HUDEP-2 (cell line): ENCODE measurements around the gene IGFL2.
A peak's percentile ranks its signal among the peaks of the same experiment; 100 is the strongest.
"Not testable (repeated sequence)": the region's sequence is repeated elsewhere in the genome, so short reads cannot be mapped to it uniquely, and the experiment has no call there.

Experiments
- DNase-seq, 76 experiments: peaks; one replicate each; lab custom pipeline; 2025; ENCODE audit not compliant: unreplicated experiment in 76 of 76; lab: John Stamatoyannopoulos, UW

Gene IGFL2

DNA sequence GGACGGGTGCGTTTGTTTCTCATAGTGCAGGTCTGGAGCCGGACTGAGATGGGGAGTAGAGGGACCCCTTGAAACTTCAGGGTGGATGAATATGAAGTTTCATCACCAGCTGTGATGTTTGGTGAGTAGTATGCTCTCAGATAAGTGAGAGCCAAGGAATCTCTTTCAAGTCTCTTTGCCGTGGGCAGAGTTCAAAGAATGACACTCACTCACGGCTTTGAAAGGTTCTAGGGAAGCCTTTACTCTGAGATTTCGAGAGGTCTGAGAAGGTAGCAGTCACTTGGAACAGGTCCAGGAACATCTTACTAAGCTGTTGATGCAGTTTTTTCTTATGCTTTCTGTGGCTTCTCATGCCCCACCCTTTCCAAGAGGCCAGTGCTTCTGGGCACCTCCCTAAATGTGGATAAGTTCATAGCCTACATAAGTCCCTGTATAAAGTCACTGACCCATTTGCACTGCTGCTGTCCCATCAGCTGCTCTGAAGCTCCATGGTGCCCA is at the start of gene IGFL2:
TSS of gene IGFL2 (plus strand) at position 448 of the 498 bp plus-strand sequence. CDS start at position 489, 41 bp downstream.
- DNase-seq: peak in 30 of 76 experiments; percentile 1 to 85 (median 49)

DNA sequence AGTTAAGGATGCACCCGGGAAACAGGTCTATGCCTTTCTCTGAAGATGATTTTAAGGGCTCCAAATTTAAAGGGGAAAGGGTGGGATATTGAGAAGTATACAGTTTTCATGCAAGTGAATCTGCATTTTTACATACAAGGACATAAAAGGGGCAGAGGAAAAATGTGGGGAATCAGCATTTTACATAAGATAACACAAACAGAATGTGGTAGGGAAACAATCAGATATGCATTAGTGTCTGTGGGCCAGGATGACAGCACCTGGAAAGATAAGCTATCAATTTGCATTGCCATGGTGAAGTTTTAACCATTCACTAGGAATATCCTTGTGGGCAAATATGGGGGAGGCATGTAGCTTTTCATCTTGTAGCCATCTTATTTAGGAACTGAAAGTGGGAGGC is 47.7 kb upstream of the IGFL2 start:
- DNase-seq: no peak

DNA sequence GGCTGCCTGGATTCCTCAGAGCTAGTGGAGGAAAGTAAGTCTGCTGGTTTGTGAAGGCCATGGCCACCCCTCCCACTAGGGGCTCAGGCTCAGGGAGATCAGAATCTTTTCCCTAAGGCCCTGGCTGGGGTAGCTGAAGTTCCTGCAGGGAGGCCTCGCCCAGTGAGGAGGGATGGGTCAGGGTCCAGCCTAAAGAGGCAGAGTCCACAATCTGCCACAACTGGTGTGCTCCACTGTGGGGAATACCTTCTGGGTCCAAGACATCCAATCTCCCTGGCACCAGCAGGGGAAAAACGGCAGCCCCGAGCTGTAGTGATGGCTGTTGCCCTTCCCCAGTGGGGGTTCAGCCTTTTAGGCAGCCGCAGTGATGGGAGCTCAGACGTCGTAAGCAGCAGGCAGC is 46.7 kb upstream of the IGFL2 start:
- DNase-seq: no peak

DNA sequence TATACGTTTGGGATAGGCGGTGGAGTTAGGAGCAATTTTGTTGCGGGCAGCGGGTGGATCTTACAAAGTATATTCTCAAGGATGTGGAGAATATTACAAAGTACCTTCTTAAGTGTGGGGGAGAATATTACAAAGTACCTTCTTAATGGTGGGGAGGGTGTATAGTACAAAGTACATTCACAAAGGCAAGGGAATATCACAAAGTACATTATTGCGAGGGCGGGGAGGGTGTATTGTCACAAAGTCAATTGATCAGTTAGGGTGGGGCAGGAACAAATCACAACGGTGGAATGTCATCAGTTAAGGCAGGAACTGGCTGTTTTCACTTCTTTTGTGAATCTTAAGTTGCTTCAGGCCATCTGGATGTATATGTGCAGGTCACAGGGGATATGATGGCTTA is 45.7 kb upstream of the IGFL2 start:
- DNase-seq: not testable (repeated sequence)

DNA sequence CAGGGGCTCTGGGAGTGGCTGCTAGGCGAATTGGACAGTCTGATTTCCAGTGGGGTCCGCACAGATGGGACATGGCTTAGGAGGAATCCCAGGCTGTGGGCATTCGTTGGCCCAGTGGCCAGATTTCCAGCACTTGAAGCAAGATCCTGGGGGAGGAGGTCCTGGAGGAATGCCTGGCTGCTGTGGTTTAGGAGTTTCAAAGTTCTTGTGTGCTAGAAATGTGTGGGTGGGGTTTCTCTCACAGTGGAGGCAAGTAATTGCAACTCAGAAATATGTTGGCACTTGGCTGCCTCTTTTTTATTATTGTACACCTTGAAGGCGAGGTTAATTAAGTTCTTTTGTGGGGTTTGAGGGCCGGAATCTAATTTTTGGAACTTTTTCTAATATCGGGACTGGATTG is 40.7 kb upstream of the IGFL2 start:
- no peak for DNase-seq

DNA sequence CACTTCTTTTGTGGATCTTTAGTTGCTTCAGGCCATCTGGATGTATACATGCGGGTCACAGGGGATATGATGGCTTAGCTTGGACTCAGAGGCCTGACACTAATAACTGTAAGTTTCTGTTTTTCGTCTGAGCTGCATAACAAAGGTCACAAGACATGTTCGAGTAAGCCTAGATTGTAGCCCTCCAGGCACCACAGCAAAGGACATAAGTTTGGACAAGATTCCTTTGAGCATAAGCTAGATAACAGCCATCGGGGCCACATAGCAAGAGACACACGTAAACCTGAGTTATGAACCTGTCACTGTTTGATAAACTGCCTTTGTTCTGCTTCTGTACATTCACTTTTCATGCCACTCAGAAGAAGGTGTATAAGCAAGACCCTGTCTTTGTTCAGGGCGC is 38.2 kb upstream of the IGFL2 start:
- DNase-seq: no peak

DNA sequence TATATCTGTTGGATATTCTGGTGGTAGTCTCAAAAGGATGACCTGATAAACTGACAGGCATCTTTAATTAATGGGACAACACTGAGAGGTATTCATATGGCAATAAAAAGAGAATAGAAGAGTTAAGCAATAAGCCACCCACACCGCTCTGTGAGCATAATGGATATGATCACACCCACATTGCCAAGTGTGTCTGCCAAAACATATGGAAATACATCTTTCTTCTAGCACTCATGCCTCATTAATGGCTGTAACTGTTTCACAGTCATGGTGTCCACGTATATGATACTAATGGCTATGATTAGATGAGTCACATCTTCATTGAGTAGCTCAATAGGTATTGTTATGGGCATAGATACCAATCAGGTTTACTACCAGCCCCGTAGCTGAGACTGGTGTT is 36.7 kb upstream of the IGFL2 start:
- no peak for DNase-seq

DNA sequence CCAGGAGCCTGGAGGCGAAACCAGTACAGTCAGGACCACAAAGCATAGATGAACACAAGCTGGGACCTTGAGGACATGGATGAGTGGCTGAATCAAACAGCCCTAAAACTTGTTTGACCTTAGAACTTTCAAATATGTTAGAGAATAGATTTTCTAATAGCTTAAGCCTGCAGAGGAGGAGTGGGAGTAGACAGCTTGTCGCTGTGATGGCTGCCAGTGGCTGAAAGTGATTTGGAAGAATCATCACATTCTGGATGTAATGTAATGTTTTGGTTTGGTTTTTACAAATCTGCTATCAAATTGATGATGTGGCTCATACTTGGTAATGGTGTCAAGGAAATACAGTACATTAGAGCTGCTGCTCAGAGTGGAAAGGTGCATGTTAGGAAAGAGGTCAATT is 35.5 kb upstream of the IGFL2 start:
- DNase-seq: no peak

DNA sequence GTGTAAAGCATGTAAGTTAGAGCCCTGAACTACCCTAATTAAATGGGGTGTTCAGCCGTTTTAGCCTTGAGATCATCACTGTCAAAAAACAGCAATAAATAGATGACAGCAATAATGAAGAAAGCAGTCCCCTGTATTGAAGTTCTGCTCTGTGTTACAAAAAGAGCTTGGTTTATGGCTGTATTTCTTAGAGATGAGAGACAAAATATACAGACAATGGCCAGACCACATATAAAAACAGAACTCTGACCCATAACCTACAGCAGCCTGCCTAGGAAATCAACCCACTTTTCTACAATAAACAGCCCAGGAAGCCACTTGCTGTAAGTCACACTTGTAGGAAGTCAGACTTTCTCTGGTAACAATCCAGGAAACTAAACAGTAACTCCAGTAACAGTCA is 34.3 kb upstream of the IGFL2 start:
- no peak for DNase-seq

DNA sequence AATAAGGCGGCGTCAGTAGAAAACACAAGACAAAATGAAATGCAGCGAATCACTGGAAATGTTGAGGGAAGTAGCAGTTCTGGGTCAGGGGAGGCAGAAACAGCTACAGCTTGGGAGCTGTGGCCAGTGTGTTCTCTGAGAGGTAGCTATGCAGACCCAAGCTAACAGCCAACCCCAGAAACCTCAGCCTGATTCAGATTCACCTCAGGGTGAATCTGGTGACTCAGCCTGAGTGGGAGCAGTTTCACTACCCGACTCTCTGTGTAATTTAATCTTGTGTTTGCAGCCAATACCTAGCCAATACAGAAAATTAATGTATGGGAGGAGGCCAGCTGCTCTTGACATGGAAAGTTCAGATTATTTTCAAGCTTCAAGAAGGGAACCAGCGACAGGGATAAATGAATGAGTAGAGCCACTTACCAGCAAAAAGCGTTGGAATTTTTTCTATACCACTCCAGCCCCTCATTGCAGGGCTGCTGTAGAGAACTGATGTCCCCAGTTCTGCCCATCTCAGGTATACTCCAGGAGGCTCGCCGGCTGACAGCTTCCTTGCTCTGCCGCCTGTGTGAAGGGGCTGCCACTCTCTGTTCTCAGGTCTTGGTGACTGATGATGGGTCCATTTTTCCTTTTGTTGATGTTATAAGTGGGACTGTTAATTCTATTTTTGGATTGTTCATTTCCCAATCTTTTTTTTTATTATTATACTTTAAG is 32.5 kb upstream of the IGFL2 start:
- peak in 3 of 76 experiments; percentile 13 to 22 (median 19) for DNase-seq

DNA sequence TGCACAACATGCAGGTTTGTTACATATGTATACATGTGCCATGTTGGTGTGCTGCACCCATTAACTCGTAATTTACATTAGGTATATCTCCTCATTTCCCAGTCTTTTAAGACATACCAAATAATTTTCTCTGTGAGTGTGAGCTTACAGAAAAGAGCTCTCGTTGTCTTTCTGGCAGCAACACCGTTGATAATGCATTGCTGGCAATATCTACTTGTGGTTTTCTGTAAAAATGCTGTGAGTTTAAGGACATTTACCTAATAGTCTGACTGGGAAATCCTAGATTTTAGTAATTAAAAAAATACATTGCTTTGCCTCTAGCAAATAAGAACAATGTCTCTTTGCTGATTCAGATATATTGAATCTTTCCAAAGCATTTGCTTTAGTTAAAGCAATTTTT is 31.9 kb upstream of the IGFL2 start:
- no peak for DNase-seq

DNA sequence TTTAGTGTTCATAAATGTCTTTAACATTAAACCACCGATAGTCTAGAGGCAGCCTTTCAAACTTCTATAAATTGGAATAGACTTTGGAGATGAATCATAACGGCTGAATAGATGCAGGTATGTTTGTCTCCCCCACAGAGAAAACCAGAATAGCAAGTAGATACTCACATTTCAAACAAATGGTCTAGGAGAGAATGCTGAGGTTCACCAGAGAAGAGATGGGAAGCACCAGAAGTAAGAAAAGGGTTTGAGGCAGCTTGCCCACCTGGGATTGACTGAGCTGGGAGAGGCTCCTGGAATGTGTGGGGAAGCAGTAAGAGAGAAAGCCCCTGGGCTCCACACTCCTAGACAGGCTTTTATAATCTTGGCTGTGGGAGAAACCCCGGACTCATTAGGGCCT is 29.9 kb upstream of the IGFL2 start:
- no peak for DNase-seq

DNA sequence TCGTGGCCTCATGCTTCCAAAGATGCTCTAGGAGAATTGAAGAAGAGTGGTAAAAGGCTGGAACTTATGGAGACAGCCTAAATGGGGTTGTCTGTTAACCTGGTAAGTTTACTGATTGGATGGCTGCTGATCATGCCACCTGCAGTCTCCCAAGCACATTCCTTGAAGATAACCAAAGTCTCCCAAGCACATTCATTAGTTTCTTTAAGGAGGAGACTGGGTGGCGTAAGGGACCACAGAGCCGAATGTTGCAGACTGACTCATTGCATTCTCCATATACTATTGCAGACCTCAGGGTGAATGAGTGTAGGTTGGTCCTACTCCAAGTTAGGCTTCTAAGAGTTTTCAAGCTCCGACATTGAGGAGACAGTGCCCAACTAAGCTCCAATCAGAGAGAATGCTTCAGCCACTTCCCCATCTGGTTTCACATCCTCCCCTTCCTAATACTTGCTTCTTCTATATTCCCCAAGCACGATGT is 23.4 kb upstream of the IGFL2 start, which contains the start of gene IGFL3:
TSS of gene IGFL3 (minus strand) at position 51 of the 478 bp plus-strand sequence. CDS start at position 12, 39 bp downstream.
- DNase-seq: no peak

DNA sequence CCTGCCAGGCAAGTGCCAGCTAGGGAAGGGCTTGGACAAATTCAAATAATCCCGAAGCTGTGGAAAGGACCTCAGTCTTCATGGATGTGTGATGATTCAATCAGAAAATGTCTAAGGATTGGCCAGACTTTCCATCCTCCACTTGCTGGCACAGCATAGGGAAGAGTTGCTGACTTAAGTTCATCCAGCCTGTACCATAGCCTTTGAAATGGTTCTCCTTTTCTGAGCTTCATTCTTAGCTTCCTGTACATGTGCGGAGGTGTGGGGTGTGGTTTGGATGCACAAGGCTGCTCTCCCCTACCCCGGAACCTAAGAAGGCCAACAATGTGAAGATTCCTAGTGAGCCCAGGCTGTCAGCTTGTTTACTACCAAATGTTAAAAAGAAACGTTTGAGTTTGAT is 22.6 kb upstream of the IGFL2 start:
- DNase-seq: no peak

DNA sequence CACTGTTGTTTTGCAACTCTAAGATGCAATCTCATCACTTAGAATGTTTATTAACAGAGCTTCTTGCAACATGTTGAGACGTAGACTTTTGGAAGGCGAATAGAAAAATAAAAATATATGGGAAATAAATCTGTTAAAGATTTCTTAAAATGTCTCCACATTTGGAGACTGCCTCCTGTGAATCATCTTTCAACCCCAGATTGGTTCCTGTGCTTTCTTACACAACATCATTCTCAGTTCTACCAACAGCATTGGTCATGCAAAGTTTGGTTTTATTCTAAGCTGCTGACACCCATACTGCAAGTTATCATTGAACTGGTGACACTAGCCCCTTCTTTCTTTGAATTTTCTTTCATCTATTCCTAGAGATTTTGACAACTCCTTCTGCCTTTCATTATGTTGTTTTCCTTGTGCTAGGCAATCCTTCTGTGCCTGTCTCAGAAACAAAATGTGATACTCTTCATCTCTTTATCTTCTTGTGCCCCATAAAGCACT is 21.9 kb upstream of the IGFL2 start:
- DNase-seq: no peak

DNA sequence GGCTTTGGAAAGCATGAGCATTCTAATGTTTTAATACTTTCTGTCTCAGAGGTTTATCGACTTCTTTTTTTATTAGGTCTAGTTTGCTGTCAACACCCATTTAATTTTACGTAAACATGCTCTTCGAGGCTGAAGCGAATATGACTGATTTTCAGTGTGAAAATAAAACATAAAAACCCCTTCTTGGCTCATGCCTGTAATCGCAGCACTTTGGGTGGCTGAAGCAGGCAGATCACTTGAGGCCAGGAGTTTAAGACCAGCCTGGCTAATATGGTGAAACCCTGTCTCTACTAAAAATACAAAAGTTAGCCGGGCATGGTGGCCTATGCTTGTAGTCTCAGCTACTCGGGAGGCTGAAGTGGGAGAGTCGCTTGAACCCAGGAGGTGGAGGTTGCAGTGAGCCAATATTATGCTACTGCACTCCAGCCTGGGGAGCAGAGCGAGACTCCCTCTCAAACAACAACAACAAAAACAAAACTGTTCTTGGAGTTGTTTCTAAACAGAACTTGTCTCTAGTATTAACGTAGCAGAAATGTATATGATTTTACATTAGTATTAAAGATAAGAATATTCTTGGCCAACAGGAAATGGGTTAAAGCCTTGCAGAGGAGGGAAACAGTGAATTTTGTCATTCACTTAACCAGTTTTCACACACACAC is 16.4 kb upstream of the IGFL2 start:
- DNase-seq: no peak

DNA sequence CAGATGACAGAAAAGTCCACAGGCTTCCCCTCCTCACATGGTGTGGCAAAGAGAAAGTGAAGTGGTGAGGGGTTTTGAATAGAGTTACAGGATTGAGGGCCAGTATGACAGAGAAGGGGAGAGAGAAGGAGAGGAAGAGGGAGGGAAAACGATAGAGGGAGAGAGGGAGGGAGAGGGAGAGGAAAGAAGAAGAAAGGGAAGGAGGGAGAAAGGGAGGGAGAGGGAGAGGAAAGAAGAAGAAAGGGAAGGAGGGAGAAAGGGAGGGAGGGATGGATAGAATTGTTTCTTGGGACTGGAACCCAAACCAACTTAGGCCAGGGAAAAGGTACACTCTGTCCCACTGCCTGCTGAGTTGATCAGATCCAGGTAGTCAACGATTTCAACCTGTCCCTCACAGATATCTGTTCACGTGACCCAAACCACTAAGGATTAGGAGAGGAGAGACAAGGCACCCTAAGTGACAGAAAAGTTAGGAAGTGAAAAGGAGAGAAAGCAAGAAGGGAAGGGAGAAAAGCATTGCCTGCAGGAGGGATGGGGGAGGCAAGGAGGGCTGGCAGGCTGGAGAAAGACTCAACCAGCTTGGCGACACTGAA is 15.4 kb upstream of the IGFL2 start:
- no peak for DNase-seq

DNA sequence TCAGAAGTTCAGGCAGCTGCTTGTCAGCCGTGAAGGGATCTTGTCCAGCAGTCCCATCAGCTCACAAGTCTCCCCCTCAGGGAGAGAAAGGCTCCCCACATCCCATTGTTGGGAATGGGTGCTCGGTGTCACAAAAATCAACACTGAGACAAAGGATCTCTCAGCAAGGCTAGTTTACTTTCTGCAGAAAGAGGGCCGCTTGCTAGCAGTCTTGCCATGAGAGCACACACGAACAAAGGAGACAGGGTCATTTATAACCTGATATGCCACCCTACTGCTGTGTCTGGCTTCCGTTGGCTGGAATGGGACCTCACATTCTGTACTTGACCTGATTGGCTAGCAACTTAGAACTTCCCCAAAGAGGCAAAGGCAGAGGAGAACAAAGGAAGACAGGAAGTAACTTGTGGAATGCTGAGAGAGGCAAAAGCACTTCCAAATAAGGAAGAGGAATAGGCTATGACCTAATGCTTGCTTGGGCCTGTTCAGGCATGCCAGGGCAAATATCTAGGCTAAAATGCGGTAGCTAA is 14.9 kb upstream of the IGFL2 start:
- peak in 2 of 76 experiments; percentile 17 to 19 for DNase-seq

DNA sequence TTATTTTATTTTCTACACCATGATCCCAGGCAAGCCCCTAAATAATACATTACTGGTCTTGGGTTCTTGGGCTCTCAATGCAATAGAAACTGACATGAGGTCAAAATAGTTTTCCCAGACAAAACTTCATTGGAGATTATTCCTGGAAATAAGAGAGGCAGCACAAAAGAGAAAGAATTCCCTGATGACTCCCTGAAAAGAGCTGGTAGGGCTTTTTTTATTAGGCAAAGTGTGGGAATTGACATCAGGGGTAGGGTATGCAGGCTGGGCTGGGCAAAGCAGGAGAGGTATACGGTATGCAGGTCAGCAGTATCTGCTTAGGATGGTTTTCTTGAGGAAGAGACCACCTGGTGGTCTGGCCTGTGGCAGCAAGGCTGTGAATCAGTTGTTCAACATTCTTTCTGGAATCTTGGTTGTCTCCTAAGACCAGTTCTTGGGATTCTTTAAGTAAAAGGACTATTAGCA is 14.2 kb upstream of the IGFL2 start:
- DNase-seq: no peak

DNA sequence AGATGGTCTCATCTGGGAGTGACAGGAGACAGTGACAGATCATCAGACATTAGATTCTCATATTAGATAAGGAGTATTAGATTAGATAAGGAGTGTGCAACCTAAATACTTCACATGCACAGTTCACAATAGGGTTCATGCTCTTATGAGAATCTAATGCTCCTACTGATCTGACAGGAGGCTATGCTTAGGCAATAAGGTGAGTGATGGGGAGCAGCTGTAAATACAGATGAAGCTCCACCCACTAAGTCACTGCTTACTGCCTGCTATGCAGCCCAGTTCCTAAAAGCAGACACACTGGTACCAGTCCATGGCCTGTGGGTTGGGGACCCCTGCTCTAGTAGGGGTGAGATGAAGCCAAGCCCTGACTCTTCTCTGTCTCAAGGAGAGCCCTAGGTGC is 13.5 kb upstream of the IGFL2 start:
- no peak for DNase-seq

DNA sequence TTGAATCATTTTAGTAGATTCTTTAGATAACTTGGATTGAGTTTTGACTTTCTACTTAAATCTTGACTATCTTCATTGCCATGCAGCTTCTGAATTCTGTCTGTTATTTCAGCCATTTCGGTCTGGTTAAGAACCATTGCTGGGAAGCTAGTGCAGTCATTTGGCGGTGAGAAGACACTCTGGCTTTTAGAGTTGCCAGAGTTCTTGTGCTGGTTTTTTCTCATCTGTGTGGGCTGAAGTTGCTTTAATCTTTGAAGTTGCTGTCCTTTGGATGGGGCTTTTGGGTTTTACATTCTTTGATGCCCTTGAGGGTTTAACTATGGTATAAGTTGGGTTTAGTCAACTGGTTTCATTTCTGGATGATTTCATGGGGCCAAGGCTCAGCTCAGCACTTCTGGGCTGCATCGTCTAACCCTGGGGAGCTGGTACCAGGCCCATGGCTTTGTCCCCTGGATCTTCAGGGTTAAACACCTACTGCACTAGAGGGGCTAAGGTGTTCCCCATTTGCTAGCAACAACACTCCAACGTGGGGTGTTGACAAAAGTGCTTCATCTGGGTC is 10.0 kb upstream of the IGFL2 start:
- DNase-seq: no peak
